A673 (cell line): Measurements from ENCODE around the gene SLC30A2.

Experiments used
- EZH2 ChIP-seq: fragments of 200-600 bp; sonication (generic); IDR thresholded peaks from 2 replicates; pipeline ENCODE4 v1.6.1; 2017; ENCODE audit warnings: borderline replicate concordance, low read depth, mild to moderate bottlenecking, mixed read lengths, antibody characterized with exemption, low read length; ENCODE audit not compliant: poor library complexity, severe bottlenecking
- TF ChIP-seq, protein P1 (sequence below): fragments of 300-800, 200-600 bp; sonication (generic); conservative IDR thresholded peaks from 2 replicates; pipeline ENCODE4 v1.5.1; 2017; ENCODE audit warnings: low read depth, mild to moderate bottlenecking, antibody characterized with exemption, low read length, moderate library complexity, mixed read lengths

DNA sequence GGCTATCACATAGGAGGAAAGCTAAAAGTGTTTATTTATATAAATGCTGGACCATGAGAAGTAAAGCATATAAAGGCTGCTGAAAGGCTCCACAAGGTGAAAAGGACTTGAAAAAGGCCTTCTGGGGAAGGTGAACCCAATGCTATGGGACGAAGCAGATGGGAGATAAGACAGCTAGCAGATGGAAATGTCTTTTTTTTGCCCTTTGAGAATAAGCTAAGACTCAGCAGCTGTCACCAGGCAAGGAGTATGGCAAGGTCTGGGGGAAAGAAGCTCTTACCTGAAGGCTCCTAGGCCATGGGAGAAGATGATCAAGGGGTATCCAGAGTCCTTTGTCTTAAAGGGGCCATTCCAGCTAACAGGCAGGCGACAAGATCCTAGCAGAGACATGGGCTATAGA, 58.0 kb downstream of the SLC30A2 start:
- TF ChIP-seq, protein P1, sequence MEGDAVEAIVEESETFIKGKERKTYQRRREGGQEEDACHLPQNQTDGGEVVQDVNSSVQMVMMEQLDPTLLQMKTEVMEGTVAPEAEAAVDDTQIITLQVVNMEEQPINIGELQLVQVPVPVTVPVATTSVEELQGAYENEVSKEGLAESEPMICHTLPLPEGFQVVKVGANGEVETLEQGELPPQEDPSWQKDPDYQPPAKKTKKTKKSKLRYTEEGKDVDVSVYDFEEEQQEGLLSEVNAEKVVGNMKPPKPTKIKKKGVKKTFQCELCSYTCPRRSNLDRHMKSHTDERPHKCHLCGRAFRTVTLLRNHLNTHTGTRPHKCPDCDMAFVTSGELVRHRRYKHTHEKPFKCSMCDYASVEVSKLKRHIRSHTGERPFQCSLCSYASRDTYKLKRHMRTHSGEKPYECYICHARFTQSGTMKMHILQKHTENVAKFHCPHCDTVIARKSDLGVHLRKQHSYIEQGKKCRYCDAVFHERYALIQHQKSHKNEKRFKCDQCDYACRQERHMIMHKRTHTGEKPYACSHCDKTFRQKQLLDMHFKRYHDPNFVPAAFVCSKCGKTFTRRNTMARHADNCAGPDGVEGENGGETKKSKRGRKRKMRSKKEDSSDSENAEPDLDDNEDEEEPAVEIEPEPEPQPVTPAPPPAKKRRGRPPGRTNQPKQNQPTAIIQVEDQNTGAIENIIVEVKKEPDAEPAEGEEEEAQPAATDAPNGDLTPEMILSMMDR, result no peak
- TF ChIP-seq EZH2, result no peak
